ENCODE data around the gene KYAT1.
A peak's percentile ranks its signal among the peaks of the same experiment; 100 is the strongest.

DNA sequence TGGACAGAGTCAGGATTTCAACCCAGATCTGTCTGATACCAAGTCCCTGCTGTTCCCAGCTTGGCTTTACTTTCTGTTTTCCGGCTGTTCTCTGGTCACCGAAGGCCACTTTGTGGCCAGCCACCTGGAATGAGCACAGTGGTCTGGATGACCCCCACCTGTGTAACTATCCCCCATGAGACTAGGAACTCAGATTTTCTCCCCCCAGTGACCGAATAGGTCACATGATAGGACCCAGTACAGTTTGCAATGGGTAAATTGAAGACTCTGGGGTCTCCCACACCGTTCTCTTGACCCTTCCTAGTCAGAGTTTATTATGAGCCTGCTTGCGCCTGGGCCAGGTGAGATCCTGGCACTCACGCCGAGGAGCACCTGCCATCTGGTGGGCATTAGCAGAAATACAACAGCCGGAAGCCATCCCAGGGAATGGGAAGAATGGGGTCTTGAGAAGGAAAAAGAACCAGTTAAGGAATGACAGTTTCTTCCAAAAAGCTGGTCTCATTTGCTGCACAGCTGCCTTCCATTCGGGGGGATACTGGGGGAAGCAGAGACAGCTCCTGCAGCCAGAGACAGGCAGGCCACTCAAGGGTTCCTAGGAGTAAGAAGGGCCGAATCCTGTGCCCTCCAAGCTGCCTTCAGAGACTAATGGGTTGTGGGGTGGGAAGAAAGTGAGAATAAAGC lies 46.1 kb upstream of the KYAT1 start:
- TF ChIP-seq, protein P1, sequence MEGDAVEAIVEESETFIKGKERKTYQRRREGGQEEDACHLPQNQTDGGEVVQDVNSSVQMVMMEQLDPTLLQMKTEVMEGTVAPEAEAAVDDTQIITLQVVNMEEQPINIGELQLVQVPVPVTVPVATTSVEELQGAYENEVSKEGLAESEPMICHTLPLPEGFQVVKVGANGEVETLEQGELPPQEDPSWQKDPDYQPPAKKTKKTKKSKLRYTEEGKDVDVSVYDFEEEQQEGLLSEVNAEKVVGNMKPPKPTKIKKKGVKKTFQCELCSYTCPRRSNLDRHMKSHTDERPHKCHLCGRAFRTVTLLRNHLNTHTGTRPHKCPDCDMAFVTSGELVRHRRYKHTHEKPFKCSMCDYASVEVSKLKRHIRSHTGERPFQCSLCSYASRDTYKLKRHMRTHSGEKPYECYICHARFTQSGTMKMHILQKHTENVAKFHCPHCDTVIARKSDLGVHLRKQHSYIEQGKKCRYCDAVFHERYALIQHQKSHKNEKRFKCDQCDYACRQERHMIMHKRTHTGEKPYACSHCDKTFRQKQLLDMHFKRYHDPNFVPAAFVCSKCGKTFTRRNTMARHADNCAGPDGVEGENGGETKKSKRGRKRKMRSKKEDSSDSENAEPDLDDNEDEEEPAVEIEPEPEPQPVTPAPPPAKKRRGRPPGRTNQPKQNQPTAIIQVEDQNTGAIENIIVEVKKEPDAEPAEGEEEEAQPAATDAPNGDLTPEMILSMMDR (IDR thresholded peaks at IDR 0.05), result peak in 5 of 7 experiments; percentile 83 to 95 (median 86)
- TF ChIP-seq POLR2AphosphoS5 (IDR thresholded peaks at IDR 0.05), result peak in 2 of 3 donors; percentile 34 to 55
